CD4-positive, alpha-beta T cell (primary cell): Measurements from ENCODE around the gene MYO18A. TPM values are rescaled to one million over a fixed set of nuclear protein-coding genes. Genes with fewer than 3 reads are reported as not detected.

Experiments
- ATAC-seq: fragments of 200-7000 bp; cut with Tn5 transposase; one replicate; pipeline ENCODE4 v1.10.0; 2022; ENCODE audit warnings: mild to moderate bottlenecking; ENCODE audit not compliant: poor library complexity
- CTCF ChIA-PET: fragments of 350-600 bp; sonication (Branson Sonifier 250); formaldehyde crosslinking; loops from one replicate; lab custom pipeline; 2021; ENCODE audit warnings: antibody characterized with exemption, inconsistent platforms; lab: Charles Lee
- POLR2A ChIA-PET: fragments of 350-600 bp; sonication (Branson Sonifier 250); formaldehyde crosslinking; loops from one replicate; lab custom pipeline; 2021; ENCODE audit warnings: antibody characterized with exemption, inconsistent platforms; lab: Charles Lee
- DNase-seq, 14 experiments: peaks; one replicate each; pipeline ENCODE4 v3.0.0-alpha.2; 2013 to 2020; ENCODE audit warnings: mixed read lengths in 2 of 14
- H3K27ac ChIP-seq, 2 donors: one replicate each; pipeline versions ENCODE4 v1.5.1 to v1.7.0; 2013; ENCODE audit warnings: low read length in 2 of 2, low read depth in 1 of 2, mild to moderate bottlenecking in 1 of 2
- H3K27me3 ChIP-seq, 2 experiments: 1 replicate in 1 of 2; 2 replicates in 1 of 2; pipeline versions ENCODE4 v1.6.1 to v1.7.0; 2013; ENCODE audit warnings: low read length in 2 of 2, control low read depth in 1 of 2, mild to moderate bottlenecking in 1 of 2, moderate library complexity in 1 of 2; ENCODE audit not compliant: insufficient read depth in 2 of 2, control insufficient read depth in 1 of 2
- H3K36me3 ChIP-seq: one replicate; pipeline ENCODE4 v1.6.1; 2013; ENCODE audit warnings: low read length, control low read depth; ENCODE audit not compliant: insufficient read depth
- H3K4me1 ChIP-seq: one replicate; pipeline ENCODE4 v1.6.1; 2013; ENCODE audit warnings: low read length, control low read depth; ENCODE audit not compliant: insufficient read depth
- H3K4me3 ChIP-seq: one replicate; pipeline ENCODE4 v1.5.1; 2013; ENCODE audit warnings: mild to moderate bottlenecking, low read length, moderate library complexity
- H3K9me3 ChIP-seq, 2 experiments: 1 replicate in 1 of 2; 2 replicates in 1 of 2; pipeline versions ENCODE4 v1.6.1 to v1.7.0; 2013; ENCODE audit warnings: low read length in 2 of 2, mild to moderate bottlenecking in 2 of 2, control low read depth in 1 of 2, moderate library complexity in 1 of 2; ENCODE audit not compliant: control insufficient read depth in 1 of 2, insufficient read depth in 1 of 2
- H3K27ac Mint-ChIP-seq: one replicate; pipeline ENCODE4 v1.8.0; 2020; ENCODE audit warnings: mixed read lengths
- H3K27me3 Mint-ChIP-seq: one replicate; pipeline ENCODE4 v1.8.0; 2021; ENCODE audit warnings: mixed read lengths
- H3K36me3 Mint-ChIP-seq: one replicate; pipeline ENCODE4 v1.8.0; 2021; ENCODE audit warnings: low read depth, mixed read lengths
- H3K4me1 Mint-ChIP-seq: one replicate; pipeline ENCODE4 v1.8.0; 2021; ENCODE audit warnings: low read depth, mixed read lengths
- H3K4me3 Mint-ChIP-seq: one replicate; pipeline ENCODE4 v1.8.0; 2020; ENCODE audit warnings: mild to moderate bottlenecking, mixed read lengths
- H3K9me3 Mint-ChIP-seq: one replicate; pipeline ENCODE4 v1.8.0; 2020; ENCODE audit warnings: mixed read lengths
- intact Hi-C, 2 experiments: fragments of 100-400 bp; cut with DNase I in 1 of 2; cut with micrococcal nuclease in 1 of 2; formaldehyde crosslinking; loops; one replicate each; pipeline versions ENCODE4 v1.15.1 to v1.9.0; 2023 to 2025; cut with DNase I, micrococcal nuclease
- total RNA-seq, 174 experiments: library from RNA in 2 of 174; stranded (reverse) in 2 of 174; gene quantifications; one replicate each; pipeline ENCODE4 v1.2.3 and lab custom pipeline; 2021 to 2026
- TF ChIP-seq, protein P1 (sequence below): fragments of 200-600 bp; IDR thresholded peaks from one replicate; pipeline ENCODE4 v1.8.0; 2022; ENCODE audit warnings: antibody characterized with exemption, mild to moderate bottlenecking

Gene MYO18A
- total RNA-seq, 2 experiments from 2014 or later = 87.0 to 90.1 TPM

DNA sequence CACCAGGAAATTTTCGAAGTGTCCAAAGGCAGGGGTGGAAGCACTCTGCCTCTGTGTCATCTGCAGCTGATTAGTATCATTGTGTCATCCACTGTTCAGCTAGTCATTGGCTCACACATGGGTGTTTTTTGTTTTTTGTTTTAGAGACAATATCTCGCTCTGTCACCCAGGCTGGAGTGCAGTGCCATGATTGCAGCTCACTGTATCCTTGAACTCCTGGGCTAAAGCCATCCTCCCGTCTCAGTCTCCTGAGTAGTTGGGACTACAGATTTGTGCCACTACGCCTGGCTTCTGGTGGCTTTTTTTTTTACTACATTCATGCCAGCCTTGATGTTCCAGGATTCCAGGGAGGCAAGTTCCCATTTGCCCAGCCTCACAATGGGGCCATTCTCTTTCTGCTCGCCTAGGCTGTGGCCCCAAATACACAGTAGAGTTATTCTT lies 32.5 kb upstream of the MYO18A start:
- ATAC-seq (no peak), DNase-seq (peak in 2 of 14 experiments; percentile 21 to 32)
- Histone ChIP-seq H3K36me3 (no peaks in the 10 kb centered on the region), H3K9me3 (no peaks in the 10 kb centered on the region), H3K4me3 (no peak overlapping the region), H3K4me1 (no peaks in the 10 kb centered on the region), H3K27ac (no peak overlapping the region), H3K27me3 (no peaks in the 10 kb centered on the region)
- intact Hi-C loops = no loop called here
- H3K4me3 Mint-ChIP-seq = no peak overlapping the region
- POLR2A ChIA-PET = interaction anchor here (0.6 kb wide), 1 partner anchor 78 kb away, joined by 3 read pairs; no protein-coding TSS in a partner anchor
- CTCF ChIA-PET = interaction anchor here (0.6 to 1.7 kb wide), 2 partner anchors 30 to 89 kb away, joined by 3 to 4 read pairs; no protein-coding TSS in a partner anchor
- H3K27ac Mint-ChIP-seq = no peak overlapping the region
- H3K27me3 Mint-ChIP-seq = no peaks in the 10 kb centered on the region
- H3K4me1 Mint-ChIP-seq = no peaks in the 10 kb centered on the region
- TF ChIP-seq, protein P1, sequence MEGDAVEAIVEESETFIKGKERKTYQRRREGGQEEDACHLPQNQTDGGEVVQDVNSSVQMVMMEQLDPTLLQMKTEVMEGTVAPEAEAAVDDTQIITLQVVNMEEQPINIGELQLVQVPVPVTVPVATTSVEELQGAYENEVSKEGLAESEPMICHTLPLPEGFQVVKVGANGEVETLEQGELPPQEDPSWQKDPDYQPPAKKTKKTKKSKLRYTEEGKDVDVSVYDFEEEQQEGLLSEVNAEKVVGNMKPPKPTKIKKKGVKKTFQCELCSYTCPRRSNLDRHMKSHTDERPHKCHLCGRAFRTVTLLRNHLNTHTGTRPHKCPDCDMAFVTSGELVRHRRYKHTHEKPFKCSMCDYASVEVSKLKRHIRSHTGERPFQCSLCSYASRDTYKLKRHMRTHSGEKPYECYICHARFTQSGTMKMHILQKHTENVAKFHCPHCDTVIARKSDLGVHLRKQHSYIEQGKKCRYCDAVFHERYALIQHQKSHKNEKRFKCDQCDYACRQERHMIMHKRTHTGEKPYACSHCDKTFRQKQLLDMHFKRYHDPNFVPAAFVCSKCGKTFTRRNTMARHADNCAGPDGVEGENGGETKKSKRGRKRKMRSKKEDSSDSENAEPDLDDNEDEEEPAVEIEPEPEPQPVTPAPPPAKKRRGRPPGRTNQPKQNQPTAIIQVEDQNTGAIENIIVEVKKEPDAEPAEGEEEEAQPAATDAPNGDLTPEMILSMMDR = no peak
- no peaks in the 10 kb centered on the region for H3K36me3 Mint-ChIP-seq
- H3K9me3 Mint-ChIP-seq = no peaks in the 10 kb centered on the region

- POLR2A ChIA-PET = no interaction called here
- H3K4me3 ChIP-seq = no peak overlapping the region
- Mint-ChIP-seq H3K36me3 (no peaks in the 10 kb centered on the region), H3K27me3 (no peaks in the 10 kb centered on the region), H3K9me3 (no peaks in the 10 kb centered on the region), H3K4me1 (no peaks in the 10 kb centered on the region), H3K4me3 (no peak overlapping the region), H3K27ac (no peak overlapping the region)
- no peak for DNase-seq
- intact Hi-C loops = no loop called here
- H3K4me1 ChIP-seq = no peaks in the 10 kb centered on the region
- TF ChIP-seq, protein P1 = no peak
- CTCF ChIA-PET = interaction anchor here (1.7 kb wide), 1 partner anchor 88 kb away, joined by 4 read pairs; no protein-coding TSS in a partner anchor
- no peaks in the 10 kb centered on the region for H3K9me3 ChIP-seq
- no peaks in the 10 kb centered on the region for H3K27me3 ChIP-seq
- H3K27ac ChIP-seq = no peak overlapping the region
- no peaks in the 10 kb centered on the region for H3K36me3 ChIP-seq
- no peak for ATAC-seq
Observed at GRCh38 chr17:29212094-29212631, 32.0 kb upstream of the MYO18A start.

DNA sequence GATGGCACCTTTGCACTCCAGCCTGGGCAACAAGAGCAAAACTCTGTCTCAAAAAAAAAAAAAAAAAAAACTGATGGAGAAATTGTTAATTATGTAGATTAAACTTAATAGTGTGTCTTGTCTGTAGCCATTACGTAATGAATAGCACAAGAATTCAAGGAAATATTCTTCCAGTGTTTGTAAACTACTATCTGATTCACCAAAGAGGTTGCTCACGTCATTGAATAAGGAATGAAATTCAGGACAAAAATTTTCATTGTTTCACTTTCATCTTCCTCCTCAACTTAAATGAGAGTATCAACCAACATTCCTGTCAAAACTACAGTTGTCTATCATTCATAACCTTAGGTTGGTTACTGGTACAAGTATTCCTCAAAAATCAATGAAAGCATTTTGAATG lies 30.7 kb upstream of the MYO18A start:
- Histone ChIP-seq H3K4me1 (no peaks in the 10 kb centered on the region), H3K36me3 (no peaks in the 10 kb centered on the region), H3K4me3 (no peak overlapping the region), H3K9me3 (no peaks in the 10 kb centered on the region), H3K27ac (no peak overlapping the region), H3K27me3 (no peaks in the 10 kb centered on the region)
- Mint-ChIP-seq H3K4me1 (no peaks in the 10 kb centered on the region), H3K27me3 (no peaks in the 10 kb centered on the region), H3K36me3 (no peaks in the 10 kb centered on the region), H3K9me3 (no peaks in the 10 kb centered on the region), H3K4me3 (no peak overlapping the region), H3K27ac (no peak overlapping the region)
- CTCF ChIA-PET = interaction anchor here (0.9 kb wide), 1 partner anchor 62 kb away, joined by 4 read pairs; no protein-coding TSS in a partner anchor
- intact Hi-C loops = no loop called here
- DNase-seq = no peak
- ATAC-seq = no peak
- POLR2A ChIA-PET = no interaction called here
- TF ChIP-seq, protein P1 = no peak
